K562 (cell line): ENCODE results near the gene TLCD5. TPM values are rescaled to one million over a fixed set of nuclear protein-coding genes. Genes with fewer than 3 reads are reported as not detected.

ENCODE experiments used
- ATAC-seq: fragments of 200-7000 bp; cut with Tn5 transposase; 3 replicates; pipeline ENCODE4 v1.9.1; 2020; ENCODE audit warnings: moderate library complexity
- BruUV-seq: library from RNA; stranded (reverse); fragments of 400-500 nt; replicated peaks from 2 replicates; lab custom pipeline; 2021; lab: Mats Ljungman, UMichigan
- CTCF ChIA-PET: fragments of 300-600 bp; formaldehyde crosslinking; extraction: SDS; loops from one replicate; lab custom pipeline; 2021; ENCODE audit warnings: low intra/inter-chr PET ratio; lab: Yijun Ruan, JAX
- POLR2A ChIA-PET: fragments of 300-600, 350-650 bp; sonication (Branson Sonifier 250); formaldehyde crosslinking; extraction: SDS; loops from one replicate; lab custom pipeline; 2021; ENCODE audit warnings: antibody characterized with exemption, inconsistent platforms; lab: Yijun Ruan, JAX
- DNase-seq, 4 experiments: peaks; one replicate each; pipeline versions ENCODE4 v3.0.0 to v3.0.0-alpha.2; 2011 to 2018; ENCODE audit warnings: low spot score in 3 of 4, mixed read lengths in 3 of 4; ENCODE audit errors: extremely low read depth in 1 of 4
- FAIRE-seq: peaks from 2 replicates; lab custom pipeline; 2011; peaks lifted over from hg19 to GRCh38; lab: Jason Lieb, UNC
- H2AFZ ChIP-seq: 2 replicates; pipeline ENCODE4 v1.6.0; 2011; ENCODE audit warnings: low read depth, low read length, control low read depth, inconsistent platforms
- H3K27ac ChIP-seq: fragments of 200-600 bp; 3 replicates; pipeline ENCODE4 v1.8.0; 2011; ENCODE audit warnings: low read depth, mild to moderate bottlenecking, control low read depth, inconsistent platforms, low read length, moderate library complexity, mixed read lengths; ENCODE audit errors: extremely low read depth
- H3K27me3 ChIP-seq, 2 experiments: fragments of 300-600 bp in 1 of 2; 2 replicates in 1 of 2; 3 replicates in 1 of 2; pipeline versions ENCODE4 v1.6.0 to v1.8.0; 2011; ENCODE audit warnings: inconsistent platforms in 2 of 2, low read length in 2 of 2, mild to moderate bottlenecking in 1 of 2, mixed read lengths in 1 of 2, moderate library complexity in 1 of 2; ENCODE audit not compliant: control insufficient read depth in 2 of 2, insufficient read depth in 2 of 2
- H3K36me3 ChIP-seq: fragments of 300-600 bp; 3 replicates; pipeline ENCODE4 v1.8.0; 2011; ENCODE audit warnings: mild to moderate bottlenecking, low read length, inconsistent platforms; ENCODE audit not compliant: control insufficient read depth, insufficient read depth
- H3K4me1 ChIP-seq, 2 experiments: fragments of 200-600 bp in 1 of 2; replicated peaks in 1 of 2; 2 replicates in 1 of 2; 3 replicates in 1 of 2; pipeline versions ENCODE4 v1.5.1 to v1.8.0; 2011; ENCODE audit warnings: inconsistent platforms in 2 of 2, low read length in 2 of 2, mild to moderate bottlenecking in 1 of 2, mixed read lengths in 1 of 2, moderate library complexity in 1 of 2; ENCODE audit not compliant: control insufficient read depth in 2 of 2, insufficient read depth in 2 of 2
- H3K4me2 ChIP-seq: 2 replicates; pipeline ENCODE4 v1.6.1; 2011; ENCODE audit warnings: low read length, control low read depth, inconsistent platforms, mixed read lengths; ENCODE audit not compliant: insufficient read depth
- H3K4me3 ChIP-seq: fragments of 200-600 bp; sonication (generic), shearing (Covaris generic); 2 replicates; pipeline ENCODE4 v1.5.1; 2016; ENCODE audit warnings: control low read depth, inconsistent platforms
- H3K79me2 ChIP-seq: fragments of 200-600 bp; 3 replicates; pipeline ENCODE4 v1.8.0; 2011; ENCODE audit warnings: low read length, inconsistent platforms; ENCODE audit not compliant: control insufficient read depth, insufficient read depth
- H3K9ac ChIP-seq, 2 experiments: 2 replicates each; pipeline versions ENCODE4 v1.6.0 to v1.6.1; 2011; ENCODE audit warnings: low read depth in 2 of 2, low read length in 2 of 2, control low read depth in 1 of 2, inconsistent platforms in 1 of 2, mild to moderate bottlenecking in 1 of 2, mixed read lengths in 1 of 2; ENCODE audit not compliant: insufficient read depth in 1 of 2
- H3K9me1 ChIP-seq: one replicate; pipeline ENCODE4 v1.6.0; 2011; ENCODE audit warnings: inconsistent platforms, mild to moderate bottlenecking, low read length, moderate library complexity; ENCODE audit not compliant: control insufficient read depth, insufficient read depth
- H3K9me3 ChIP-seq: replicated peaks from 2 replicates; pipeline ENCODE4 v1.5.1; 2011; ENCODE audit warnings: low read depth, low read length, inconsistent platforms; ENCODE audit not compliant: control insufficient read depth, insufficient read depth
- H4K20me1 ChIP-seq: replicated peaks from 2 replicates; pipeline ENCODE4 v1.6.1; 2011; ENCODE audit warnings: low read length, inconsistent platforms, mixed read lengths; ENCODE audit not compliant: control insufficient read depth, insufficient read depth
- CREM ChIP-seq: IDR thresholded peaks from 2 replicates; pipeline ENCODE4 v1.6.1; 2014; ENCODE audit warnings: antibody characterized with exemption, low read depth
- CSDE1 ChIP-seq, 2 experiments: fragments of 450-650 bp; IDR thresholded peaks; 2 replicates each; pipeline ENCODE4 v1.6.1; 2016; ENCODE audit warnings: mild to moderate bottlenecking in 1 of 2
- CTCFL ChIP-seq: IDR thresholded peaks from 2 replicates; pipeline ENCODE4 v1.6.1; 2011; ENCODE audit warnings: borderline replicate concordance, low read depth, mild to moderate bottlenecking, moderate library complexity, low read length; ENCODE audit not compliant: insufficient read depth, poor library complexity, severe bottlenecking
- FOXJ2 ChIP-seq: fragments of 200-800 bp; sonication (Bioruptor generic); IDR thresholded peaks from 2 replicates; pipeline ENCODE4 v1.6.1; 2016; ENCODE audit warnings: missing genetic modification characterization, missing compliant biosample characterization
- JUND ChIP-seq, 2 experiments: IDR thresholded peaks; 2 replicates in 1 of 2; 3 replicates in 1 of 2; pipeline ENCODE4 v1.6.1; 2011; ENCODE audit warnings: borderline replicate concordance in 2 of 2, low read depth in 2 of 2, low read length in 2 of 2, improper control_type of control experiment in 1 of 2, missing biosample characterization in 1 of 2, missing genetic modification characterization in 1 of 2, missing genetic modification reagents in 1 of 2
- MAZ ChIP-seq, 2 experiments: fragments of 450-650 bp in 1 of 2; sonication (generic) in 1 of 2; formaldehyde crosslinking; IDR thresholded peaks in 1 of 2; conservative IDR thresholded peaks in 1 of 2; 2 replicates each; pipeline versions ENCODE4 v1.4.0 to v1.5.0; 2020; ENCODE audit warnings: mild to moderate bottlenecking in 1 of 2, missing genetic modification reagents in 1 of 2
- NR4A1 ChIP-seq, 2 experiments: fragments of 250-450 bp in 1 of 2; fragments of 450-650 bp in 1 of 2; sonication (Bioruptor Pico) in 1 of 2; IDR thresholded peaks; 2 replicates each; pipeline versions ENCODE4 v1.4.0 to v1.6.1; 2016 to 2020; ENCODE audit warnings: mild to moderate bottlenecking in 2 of 2, missing compliant biosample characterization in 1 of 2, missing genetic modification characterization in 1 of 2, moderate library complexity in 1 of 2
- WGBS: fragments of 100-300 bp; shearing (Covaris generic); methylation state at CpG from one replicate; pipeline ENCODE4 v1.1.6; 2016; ENCODE audit warnings: low coverage, mixed read lengths; ENCODE audit not compliant: insufficient coverage; ENCODE audit errors: missing lambda C conversion rate; 5-methylcytosine and 5-hydroxymethylcytosine counted together
- in situ Hi-C: fragments of 300-500 bp; cut with MboI; formaldehyde crosslinking; loops from 4 replicates; pipeline ENCODE4 v1.15.0; 2018; ENCODE audit warnings: inconsistent platforms, mixed read lengths
- intact Hi-C: fragments of 100-400 bp; cut with micrococcal nuclease; formaldehyde crosslinking; loops from 2 replicates; pipeline ENCODE4 v1.14.2; 2022
- polyA plus RNA-seq, 8 experiments: library from polyadenylated mRNA; depleted of rRNA in 4 of 8; stranded (reverse) in 5 of 8; unstranded in 3 of 8; fragments of >200 nt; fragmentation: Nextera tagmentation in 2 of 8; fragmentation: Illumina TruSeq in 1 of 8; extraction: Ambion mirVana in 2 of 8; extraction: Trizol in 1 of 8; gene quantifications; 2 replicates each; pipeline versions ENCODE4 v1.2.1 to v1.2.3, GENCODE V29; 2011 to 2014; ENCODE audit warnings: inconsistent platforms in 1 of 8, missing spikeins in 1 of 8
- total RNA-seq, 7 experiments: library from RNA; depleted of rRNA in 6 of 7; stranded (reverse); fragments of >200 nt in 6 of 7; fragmentation: Illumina TruSeq in 2 of 7; extraction: Trizol in 2 of 7; gene quantifications; 2 replicates each; pipeline versions ENCODE4 v1.2.1 to v1.2.3, GENCODE V29; 2011 to 2021; ENCODE audit warnings: low replicate concordance in 1 of 7
- TF ChIP-seq, protein P1 (sequence below), 3 experiments: IDR thresholded peaks in 2 of 3; conservative IDR thresholded peaks in 1 of 3; 2 replicates each; pipeline ENCODE4 v1.5.1; 2011 to 2012; ENCODE audit warnings: low read length in 3 of 3, mild to moderate bottlenecking in 3 of 3, control low read depth in 2 of 3, improper control_type of control experiment in 1 of 3, inconsistent platforms in 1 of 3, low read depth in 1 of 3, mixed read lengths in 1 of 3, moderate library complexity in 1 of 3; ENCODE audit not compliant: insufficient read depth in 2 of 3
- TF ChIP-seq, protein P2 (sequence below): fragments of 200-800 bp; sonication (Bioruptor generic); IDR thresholded peaks from 2 replicates; pipeline ENCODE4 v1.6.1; 2017; ENCODE audit warnings: missing genetic modification characterization, missing compliant biosample characterization

Gene TLCD5
- total and polyA plus RNA-seq, 9 of the 15 experiments (the other 6 are each of a cell fraction or from before 2014, with no cell fraction given), result 0.94 to 5.1 (median 1.6) TPM

GRCh38 chr11:120306519-120307242 is 18.4 kb upstream of the TLCD5 start:
- intact Hi-C loops (loop anchor here (10.0 kb wide), 1 partner anchor 642 kb away; no protein-coding TSS in a partner anchor), in situ Hi-C loops (loop anchor here (5.0 kb wide), 1 partner anchor 69 kb away; no protein-coding TSS in a partner anchor)
- CTCF ChIA-PET, result no interaction called here

More at GRCh38 chr11:120306519-120307242, 18.4 kb upstream of the TLCD5 start:
- Histone ChIP-seq H3K4me2 (no peak overlapping the region), H3K79me2 (no peaks in the 10 kb centered on the region), H3K9me1 (no peaks in the 10 kb centered on the region), H3K4me1 (no peaks in the 10 kb centered on the region; a peak in 2 of 5 replicates), H4K20me1 (peaks cover 22% of the 10 kb centered on the region; the same call in 1 of the 2 replicates), H2AFZ (no peak overlapping the region), H3K9me3 (no peaks in the 10 kb centered on the region), H3K36me3 (no peaks in the 10 kb centered on the region), H3K9ac (no peak overlapping the region), H3K27me3 (peaks cover 15 to 58% of the 10 kb centered on the region in 2 experiments; a peak in 4 of 5 replicates), H3K4me3 (no peak overlapping the region), H3K27ac (no peak overlapping the region)
- TF ChIP-seq NR4A1 (CRISPR knock-in tag; IDR thresholded peaks at IDR 0.05) (no peak), NR4A1 (tag; IDR thresholded peaks at IDR 0.05) (no peak), FOXJ2 (tag) (no peak), CSDE1 (IDR thresholded peaks at IDR 0.05) (no peak), CREM (0 out of 2 replicates have a peak, but pooled peaks have one; percentile 22), JUND (IDR thresholded peaks at IDR 0.05; ENCODE audit: borderline replicate concordance, low read depth, low read length) (0 out of 2 replicates have a peak, but pooled peaks have one; percentile 12), JUND (tag; IDR thresholded peaks at IDR 0.05; ENCODE audit: borderline replicate concordance, low read depth, low read length) (no peak), MAZ (CRISPR knock-in tag; conservative IDR thresholded peaks at IDR 0.05 in 1 of 2, IDR thresholded peaks at IDR 0.05 in 1 of 2) (peak in 1 of 2 experiments; percentile 52; a peak in 2 of 4 replicates), CTCFL (peak; percentile 14)
- TF ChIP-seq, protein P1, sequence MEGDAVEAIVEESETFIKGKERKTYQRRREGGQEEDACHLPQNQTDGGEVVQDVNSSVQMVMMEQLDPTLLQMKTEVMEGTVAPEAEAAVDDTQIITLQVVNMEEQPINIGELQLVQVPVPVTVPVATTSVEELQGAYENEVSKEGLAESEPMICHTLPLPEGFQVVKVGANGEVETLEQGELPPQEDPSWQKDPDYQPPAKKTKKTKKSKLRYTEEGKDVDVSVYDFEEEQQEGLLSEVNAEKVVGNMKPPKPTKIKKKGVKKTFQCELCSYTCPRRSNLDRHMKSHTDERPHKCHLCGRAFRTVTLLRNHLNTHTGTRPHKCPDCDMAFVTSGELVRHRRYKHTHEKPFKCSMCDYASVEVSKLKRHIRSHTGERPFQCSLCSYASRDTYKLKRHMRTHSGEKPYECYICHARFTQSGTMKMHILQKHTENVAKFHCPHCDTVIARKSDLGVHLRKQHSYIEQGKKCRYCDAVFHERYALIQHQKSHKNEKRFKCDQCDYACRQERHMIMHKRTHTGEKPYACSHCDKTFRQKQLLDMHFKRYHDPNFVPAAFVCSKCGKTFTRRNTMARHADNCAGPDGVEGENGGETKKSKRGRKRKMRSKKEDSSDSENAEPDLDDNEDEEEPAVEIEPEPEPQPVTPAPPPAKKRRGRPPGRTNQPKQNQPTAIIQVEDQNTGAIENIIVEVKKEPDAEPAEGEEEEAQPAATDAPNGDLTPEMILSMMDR (IDR thresholded peaks at IDR 0.05 in 2 of 3, conservative IDR thresholded peaks at IDR 0.05 in 1 of 3; ENCODE audit: insufficient read depth in 2 of 3, low read depth in 1 of 3, low read length in 3 of 3), result peak; percentile 43 to 67 (median 55); a peak in 4 of 6 replicates
- TF ChIP-seq, protein P2, sequence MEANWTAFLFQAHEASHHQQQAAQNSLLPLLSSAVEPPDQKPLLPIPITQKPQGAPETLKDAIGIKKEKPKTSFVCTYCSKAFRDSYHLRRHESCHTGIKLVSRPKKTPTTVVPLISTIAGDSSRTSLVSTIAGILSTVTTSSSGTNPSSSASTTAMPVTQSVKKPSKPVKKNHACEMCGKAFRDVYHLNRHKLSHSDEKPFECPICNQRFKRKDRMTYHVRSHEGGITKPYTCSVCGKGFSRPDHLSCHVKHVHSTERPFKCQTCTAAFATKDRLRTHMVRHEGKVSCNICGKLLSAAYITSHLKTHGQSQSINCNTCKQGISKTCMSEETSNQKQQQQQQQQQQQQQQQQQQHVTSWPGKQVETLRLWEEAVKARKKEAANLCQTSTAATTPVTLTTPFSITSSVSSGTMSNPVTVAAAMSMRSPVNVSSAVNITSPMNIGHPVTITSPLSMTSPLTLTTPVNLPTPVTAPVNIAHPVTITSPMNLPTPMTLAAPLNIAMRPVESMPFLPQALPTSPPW (CRISPR knock-in tag), result peak; percentile 41
- 3% methylated on average over 11 of the region's 11 CpGs for WGBS
- peak; percentile 61 to 76 (median 68) for DNase-seq
- POLR2A ChIA-PET, result interaction anchor here (1.0 to 2.3 kb wide), 2 partner anchors 9 to 70 kb away, joined by 3 to 7 read pairs; no protein-coding TSS in a partner anchor
- peak; percentile 68 for FAIRE-seq
- peak; percentile 84 for ATAC-seq
- BruUV-seq, result no TSS peak
